ENCODE data around the gene ZCCHC24.
"Not testable (repeated sequence)": the region's sequence is repeated elsewhere in the genome, so short reads cannot be mapped to it uniquely, and the experiment has no call there.

ZCCHC24 gene

DNA sequence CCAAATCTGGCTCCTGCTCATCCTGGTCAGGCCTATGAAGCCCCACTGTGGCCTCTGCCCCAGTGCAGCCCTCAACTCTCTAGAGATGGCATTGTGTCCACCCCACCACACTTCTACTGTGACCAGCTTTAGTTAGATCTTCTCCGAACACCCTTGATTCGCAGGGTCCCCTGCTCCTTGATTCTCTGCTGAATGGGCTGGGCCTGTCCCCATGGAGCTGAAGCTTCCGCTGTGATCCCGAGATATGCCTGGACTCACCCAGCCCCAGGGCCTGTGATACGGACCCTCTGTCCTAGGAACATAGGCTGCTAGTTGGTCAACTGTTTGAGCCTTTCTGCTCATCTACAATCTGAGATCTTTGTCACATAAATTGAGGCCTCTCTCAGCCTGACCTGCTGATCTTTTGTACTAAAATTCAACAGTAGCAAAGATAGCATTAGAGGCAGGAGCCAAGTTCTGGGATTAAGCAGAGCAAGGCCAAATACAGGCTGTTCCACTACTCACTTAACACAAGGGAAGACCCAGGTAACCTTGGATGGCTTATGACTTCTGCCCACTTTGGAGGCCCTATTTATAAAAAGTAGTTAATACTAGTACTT lies 104.7 kb downstream of the ZCCHC24 start:
- DNase-seq: no peak

DNA sequence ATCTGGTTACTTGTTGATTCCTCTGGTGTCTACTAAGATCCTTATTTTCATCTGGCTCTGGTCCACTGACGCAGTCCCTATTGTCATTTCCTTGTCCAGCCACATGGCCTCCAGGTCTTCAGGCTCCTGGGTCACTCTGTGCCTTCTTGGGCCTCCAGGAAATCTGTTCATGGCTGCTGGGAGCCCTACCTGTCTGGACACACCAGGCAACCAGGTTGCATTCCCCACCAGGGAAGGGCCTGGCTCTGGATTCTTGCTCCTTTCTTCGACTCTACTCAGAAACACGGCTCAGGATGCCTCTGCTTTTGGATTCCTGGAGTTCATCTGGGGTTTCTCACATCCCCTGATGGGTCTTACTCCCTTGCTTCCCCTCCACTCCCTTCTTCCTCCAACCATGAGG lies 106.2 kb downstream of the ZCCHC24 start:
- no peak for DNase-seq

DNA sequence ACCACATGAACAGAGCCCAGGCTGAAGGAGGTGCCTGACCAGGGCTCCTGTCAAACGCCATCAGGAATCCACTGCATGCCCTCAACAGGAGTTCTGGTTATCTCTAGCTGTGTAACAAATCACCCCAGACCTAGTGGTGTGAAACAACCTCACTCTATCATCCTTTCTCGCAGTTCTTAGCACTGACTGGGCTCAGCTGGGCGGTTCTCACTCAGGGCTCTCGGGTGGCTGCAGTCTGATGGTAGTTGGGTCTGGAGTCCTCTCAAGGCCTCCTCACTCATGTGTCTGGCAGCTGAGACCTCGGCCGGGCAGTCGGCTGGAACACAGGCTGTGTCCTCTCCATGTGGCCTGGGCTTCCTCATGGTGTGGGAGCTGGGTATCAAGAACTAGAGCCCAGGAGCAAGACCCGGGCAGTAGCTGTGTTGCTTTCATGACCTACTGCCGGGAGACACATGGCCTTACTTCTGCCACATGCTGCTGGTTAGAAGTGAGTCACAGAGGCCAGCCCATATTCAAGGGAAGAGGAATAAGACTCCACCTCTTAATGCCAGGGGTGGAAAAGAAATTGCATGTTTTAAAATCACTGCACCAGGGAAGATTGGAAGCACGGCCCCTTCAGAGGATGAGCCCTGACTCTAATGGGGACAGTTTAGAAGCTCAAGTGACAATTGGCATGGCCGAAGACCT lies 107.5 kb downstream of the ZCCHC24 start:
- not testable (repeated sequence) for DNase-seq

DNA sequence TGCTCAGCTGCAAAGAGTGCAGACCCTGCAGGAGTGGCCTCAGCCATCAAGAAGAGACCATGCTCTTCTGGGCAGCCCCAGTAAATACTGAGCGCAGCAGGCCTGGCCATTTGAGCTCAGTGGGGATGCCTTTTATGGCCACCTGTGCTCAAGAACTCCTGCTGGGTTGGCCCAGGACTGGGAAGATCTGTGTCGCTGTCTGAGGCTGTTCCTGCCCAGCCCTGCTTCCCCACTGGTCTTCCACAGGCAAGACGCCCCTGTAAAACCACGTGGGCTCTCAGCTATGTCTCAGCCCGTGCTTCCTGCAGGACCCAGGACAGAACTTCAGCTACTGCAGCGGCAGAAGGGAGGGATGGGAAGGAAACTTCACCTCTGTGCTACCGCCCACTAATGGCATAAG lies 108.7 kb downstream of the ZCCHC24 start:
- no peak for DNase-seq

DNA sequence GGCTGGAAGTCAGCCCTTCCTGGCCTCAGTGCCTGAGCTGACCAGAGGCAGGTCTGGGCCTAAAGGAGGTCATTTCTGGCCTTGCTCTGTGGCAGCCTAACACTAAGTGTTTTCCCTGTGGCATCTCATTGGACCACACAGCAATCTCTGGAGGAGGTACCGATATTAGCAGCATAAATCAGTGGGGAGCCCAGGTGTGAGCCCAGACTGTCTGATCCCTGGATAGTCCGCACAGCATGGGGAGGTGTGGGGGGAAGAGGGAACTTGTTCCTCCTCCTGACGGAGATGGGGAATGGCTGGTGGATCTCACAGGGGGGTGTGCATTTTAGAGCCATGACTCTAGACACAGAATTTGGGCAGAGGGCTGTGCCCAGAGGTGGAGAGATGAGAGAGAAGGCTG lies 109.1 kb downstream of the ZCCHC24 start:
- DNase-seq: no peak

DNA sequence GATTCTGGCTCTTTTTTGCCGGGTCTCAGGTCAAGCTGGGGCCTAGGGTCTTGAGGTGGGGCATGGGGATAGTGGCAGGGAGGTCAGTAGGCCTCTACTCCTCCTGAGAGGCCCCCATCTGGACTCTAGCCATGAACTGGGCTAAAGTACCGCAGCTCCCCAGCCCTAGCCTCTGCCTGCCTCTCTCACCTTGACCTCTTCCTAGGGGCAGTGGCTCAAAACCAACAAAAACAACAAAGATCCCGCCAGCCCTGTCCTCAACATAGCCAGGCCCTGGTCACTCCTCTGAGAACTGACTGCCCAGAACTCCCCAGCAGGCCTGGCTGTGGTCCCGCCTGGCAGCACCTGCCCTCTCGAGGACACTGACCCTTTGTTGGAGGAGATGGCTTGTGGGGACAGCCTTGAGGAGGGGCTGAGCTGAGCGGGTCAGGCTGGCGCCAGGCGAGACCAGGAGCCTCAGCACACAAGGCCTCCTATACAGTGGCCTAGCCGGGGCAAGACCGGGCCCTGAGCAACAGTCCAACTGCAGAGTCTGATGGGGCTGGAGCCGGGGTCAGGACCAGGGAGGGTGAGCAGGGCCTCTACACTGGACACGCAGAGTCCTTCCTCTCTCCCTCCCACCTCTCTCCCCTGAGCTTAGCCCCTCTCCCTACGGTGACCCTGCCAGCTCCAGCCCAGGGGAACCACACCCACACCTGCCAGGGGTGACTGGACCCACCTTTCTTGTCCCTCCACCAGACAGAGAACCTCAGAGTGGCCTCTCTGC lies 109.8 kb downstream of the ZCCHC24 start:
- DNase-seq: no peak

DNA sequence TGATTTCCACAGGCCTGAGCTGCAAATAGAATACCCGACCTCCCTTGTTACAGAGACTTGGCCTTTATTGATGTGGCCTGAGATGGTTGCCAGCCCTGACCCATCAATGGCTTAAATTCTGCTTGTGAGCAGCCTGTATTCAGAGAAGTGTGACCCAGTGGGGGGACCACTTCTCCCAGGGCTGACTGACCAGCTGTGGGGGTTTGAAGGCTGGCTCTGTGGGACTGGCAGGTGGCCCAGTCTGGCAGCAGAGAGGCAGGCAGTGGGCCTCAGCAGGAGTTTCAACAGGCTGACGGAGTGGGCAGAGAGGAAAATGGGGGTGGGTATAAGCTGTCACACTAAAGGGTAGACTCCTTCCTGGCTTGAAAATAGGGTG lies 110.3 kb downstream of the ZCCHC24 start:
- no peak for DNase-seq

DNA sequence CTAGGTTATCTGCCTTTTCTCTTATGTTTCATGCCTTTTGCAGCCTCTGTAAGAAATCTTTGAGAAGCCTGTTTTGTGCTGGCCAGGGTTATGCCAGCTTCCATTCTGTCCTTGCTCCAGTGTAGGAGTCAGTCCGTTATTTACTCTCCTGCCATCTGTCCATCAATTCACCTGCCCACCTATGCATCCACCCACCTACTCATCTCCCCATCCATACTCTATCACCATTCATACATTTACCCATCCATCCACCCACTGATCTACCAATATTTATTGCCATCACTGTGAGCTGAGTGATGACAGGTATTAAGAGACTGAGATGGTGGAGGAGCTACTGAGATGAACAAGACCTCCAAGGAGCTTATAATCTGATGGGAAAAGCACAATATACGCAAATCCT lies 110.9 kb downstream of the ZCCHC24 start:
- no peak for DNase-seq

DNA sequence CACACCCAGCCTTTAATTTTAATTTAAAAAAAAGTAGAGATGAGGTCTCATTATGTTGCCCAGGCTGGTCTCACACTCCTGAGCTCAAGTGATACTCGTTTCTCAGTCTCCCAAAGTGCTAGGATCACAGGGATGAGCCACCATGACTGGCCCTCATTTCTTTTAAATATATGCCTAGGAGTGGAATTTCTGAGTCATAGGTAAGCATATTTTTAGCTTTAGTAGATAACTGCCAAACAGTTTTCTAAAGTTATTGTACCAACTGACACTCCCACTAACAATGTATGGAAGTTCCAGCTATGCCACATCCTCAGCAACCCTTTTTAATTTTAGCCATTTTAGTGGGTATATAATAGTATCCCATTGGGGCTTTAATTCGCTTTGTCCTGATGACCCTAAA lies 111.9 kb downstream of the ZCCHC24 start:
- no peak for DNase-seq

DNA sequence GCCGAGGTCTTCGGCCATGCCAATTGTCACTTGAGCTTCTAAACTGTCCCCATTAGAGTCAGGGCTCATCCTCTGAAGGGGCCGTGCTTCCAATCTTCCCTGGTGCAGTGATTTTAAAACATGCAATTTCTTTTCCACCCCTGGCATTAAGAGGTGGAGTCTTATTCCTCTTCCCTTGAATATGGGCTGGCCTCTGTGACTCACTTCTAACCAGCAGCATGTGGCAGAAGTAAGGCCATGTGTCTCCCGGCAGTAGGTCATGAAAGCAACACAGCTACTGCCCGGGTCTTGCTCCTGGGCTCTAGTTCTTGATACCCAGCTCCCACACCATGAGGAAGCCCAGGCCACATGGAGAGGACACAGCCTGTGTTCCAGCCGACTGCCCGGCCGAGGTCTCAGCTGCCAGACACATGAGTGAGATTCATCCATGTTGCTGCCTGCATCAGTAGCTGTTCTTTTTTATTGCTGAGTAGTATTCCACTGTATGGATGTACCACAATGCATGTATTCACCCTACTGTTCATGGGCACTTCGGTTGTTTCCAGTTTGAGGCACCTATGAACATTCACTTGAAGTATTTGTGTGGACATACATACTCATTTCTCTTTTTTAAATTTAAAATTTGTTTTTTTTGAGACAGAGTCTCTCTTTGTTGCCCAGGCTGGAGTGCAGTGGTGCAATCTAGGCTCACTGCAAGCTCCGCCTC lies 112.7 kb downstream of the ZCCHC24 start:
- not testable (repeated sequence) for DNase-seq

Measured in NCI-H187 (cell line).